Measurements from ENCODE around the gene SMAD3. TPM values are rescaled to one million over a fixed set of nuclear protein-coding genes. Genes with fewer than 3 reads are reported as not detected.
A peak's percentile ranks its signal among the peaks of the same experiment; 100 is the strongest.

SMAD3 gene
- total RNA-seq, 2 experiments from 2014 or later = 41.2 to 77.8 TPM

DNA sequence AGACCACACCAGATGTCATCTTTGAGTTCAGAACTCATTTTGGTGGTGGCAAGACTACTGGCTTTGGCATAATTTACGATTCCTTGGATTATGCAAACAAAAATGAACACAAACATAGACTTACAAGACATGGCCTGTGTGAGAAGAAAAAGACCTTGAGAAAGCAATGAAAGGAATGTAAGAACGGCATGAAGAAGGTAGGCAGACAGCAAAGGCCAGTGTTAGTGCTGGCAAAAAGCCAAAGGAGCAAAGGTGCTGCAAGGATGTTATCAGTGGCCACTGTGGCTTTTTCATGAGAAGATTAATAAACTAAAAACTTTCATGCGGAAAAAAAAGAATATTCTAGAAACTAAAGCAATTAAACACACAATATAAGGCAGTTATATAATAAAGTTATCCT is 167.2 kb downstream of the SMAD3 start:
- ChIA-PET POLR2A (no interaction called here), CTCF (ENCODE audit: unreplicated experiment) (no interaction called here)
- intact Hi-C loops (cut with micrococcal nuclease; ENCODE audit: unreplicated experiment) = no loop called here
- H3K36me3 ChIP-seq (ENCODE audit: insufficient read depth, low read length) = peaks cover 87% of the 10 kb centered on the region
- no TSS peak for BruUV-seq (replicated peaks)
- no peak overlapping the region for H3K4me2 ChIP-seq (ENCODE audit: low read length)
- H4K20me1 ChIP-seq (ENCODE audit: insufficient read depth, low read length) = 0 out of 2 replicates have a peak, but pooled peaks cover 5% of the 10 kb centered on the region
- H3K4me3 ChIP-seq (ENCODE audit: low read depth, low read length, poor library complexity, severe bottlenecking) = no peak overlapping the region
- no peaks in the 10 kb centered on the region for H3K9me2 ChIP-seq (ENCODE audit: insufficient read depth, low read length)
- TF ChIP-seq, protein P1, sequence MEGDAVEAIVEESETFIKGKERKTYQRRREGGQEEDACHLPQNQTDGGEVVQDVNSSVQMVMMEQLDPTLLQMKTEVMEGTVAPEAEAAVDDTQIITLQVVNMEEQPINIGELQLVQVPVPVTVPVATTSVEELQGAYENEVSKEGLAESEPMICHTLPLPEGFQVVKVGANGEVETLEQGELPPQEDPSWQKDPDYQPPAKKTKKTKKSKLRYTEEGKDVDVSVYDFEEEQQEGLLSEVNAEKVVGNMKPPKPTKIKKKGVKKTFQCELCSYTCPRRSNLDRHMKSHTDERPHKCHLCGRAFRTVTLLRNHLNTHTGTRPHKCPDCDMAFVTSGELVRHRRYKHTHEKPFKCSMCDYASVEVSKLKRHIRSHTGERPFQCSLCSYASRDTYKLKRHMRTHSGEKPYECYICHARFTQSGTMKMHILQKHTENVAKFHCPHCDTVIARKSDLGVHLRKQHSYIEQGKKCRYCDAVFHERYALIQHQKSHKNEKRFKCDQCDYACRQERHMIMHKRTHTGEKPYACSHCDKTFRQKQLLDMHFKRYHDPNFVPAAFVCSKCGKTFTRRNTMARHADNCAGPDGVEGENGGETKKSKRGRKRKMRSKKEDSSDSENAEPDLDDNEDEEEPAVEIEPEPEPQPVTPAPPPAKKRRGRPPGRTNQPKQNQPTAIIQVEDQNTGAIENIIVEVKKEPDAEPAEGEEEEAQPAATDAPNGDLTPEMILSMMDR (conservative IDR thresholded peaks at IDR 0.05; ENCODE audit: low read length) = no peak
- TF ChIP-seq EZH2phosphoT487 (IDR thresholded peaks at IDR 0.05; ENCODE audit: borderline replicate concordance, low read depth, low read length) = no peak
- H3K4me1 ChIP-seq (ENCODE audit: insufficient read depth, low read length, poor library complexity, severe bottlenecking) = peaks cover 12% of the 10 kb centered on the region
- no peak overlapping the region for H3K27ac ChIP-seq (ENCODE audit: low read depth, low read length, poor library complexity, severe bottlenecking)
- H3K9me3 ChIP-seq (ENCODE audit: low read length) = no peaks in the 10 kb centered on the region
- H3K79me2 ChIP-seq (ENCODE audit: insufficient read depth, low read depth, low read length) = peaks cover 10% of the 10 kb centered on the region; the same call in 1 of the 2 replicates
- H2AFZ ChIP-seq (ENCODE audit: low read length) = no peak overlapping the region
- no peak for DNase-seq (ENCODE audit: low spot score)

DNA sequence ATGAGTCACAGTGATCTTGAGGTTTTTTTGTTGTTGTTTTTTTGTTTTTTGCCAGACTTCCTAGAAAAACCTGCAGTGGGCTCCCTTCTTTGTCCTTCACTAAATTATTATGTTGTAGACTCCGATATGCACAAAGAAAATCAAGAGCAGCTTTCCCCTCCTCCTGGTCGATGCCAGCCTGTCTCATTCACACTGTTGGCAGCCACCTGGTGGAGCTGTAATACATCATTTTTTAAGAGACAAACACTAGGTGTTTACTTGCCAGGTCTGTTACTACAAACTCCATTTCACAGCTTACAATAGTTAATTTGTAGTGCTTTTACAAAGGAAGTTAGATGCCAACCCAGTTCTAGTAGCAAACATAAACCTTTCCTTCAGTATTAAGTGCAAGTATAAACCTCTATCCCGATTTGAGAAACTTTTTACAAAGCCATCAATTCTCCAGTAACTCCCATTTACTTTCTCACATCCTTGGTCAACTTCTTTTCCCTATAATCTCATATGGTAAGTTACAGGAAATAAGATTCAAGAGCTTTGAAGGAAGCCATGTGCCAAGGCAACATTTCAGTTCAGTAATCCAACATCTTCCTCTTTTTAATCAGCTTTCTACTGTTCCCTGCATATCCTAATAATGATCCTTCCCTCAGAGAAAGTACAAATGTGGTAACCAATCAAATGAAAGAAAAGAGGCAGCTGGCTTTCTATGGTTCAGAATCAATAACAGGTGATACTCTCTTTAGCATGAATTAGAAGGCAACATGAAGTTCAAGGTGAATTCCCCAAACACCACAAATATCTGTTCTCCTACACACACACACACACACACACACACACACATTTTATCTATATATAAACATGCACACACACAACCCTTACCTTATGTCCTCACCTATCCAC is 175.1 kb downstream of the SMAD3 start:
- DNase-seq (ENCODE audit: low spot score) = peak; percentile 46
- Histone ChIP-seq H3K4me1 (ENCODE audit: insufficient read depth, low read length, poor library complexity, severe bottlenecking) (peaks cover 30% of the 10 kb centered on the region), H3K27ac (ENCODE audit: low read depth, low read length, poor library complexity, severe bottlenecking) (no peak overlapping the region), H3K9me2 (ENCODE audit: insufficient read depth, low read length) (no peaks in the 10 kb centered on the region), H3K4me3 (ENCODE audit: low read depth, low read length, poor library complexity, severe bottlenecking) (no peak overlapping the region), H2AFZ (ENCODE audit: low read length) (no peak overlapping the region), H4K20me1 (ENCODE audit: insufficient read depth, low read length) (peaks cover 17% of the 10 kb centered on the region; the same call in 1 of the 2 replicates), H3K79me2 (ENCODE audit: insufficient read depth, low read depth, low read length) (peaks cover 61% of the 10 kb centered on the region), H3K9me3 (ENCODE audit: low read length) (peaks cover 17% of the 10 kb centered on the region; the same call in 1 of the 2 replicates), H3K4me2 (ENCODE audit: low read length) (peak overlapping the region; percentile 56), H3K36me3 (ENCODE audit: insufficient read depth, low read length) (peaks cover 38% of the 10 kb centered on the region)
- intact Hi-C loops (cut with micrococcal nuclease; ENCODE audit: unreplicated experiment) = no loop called here
- no peak for TF ChIP-seq EZH2phosphoT487 (IDR thresholded peaks at IDR 0.05; ENCODE audit: borderline replicate concordance, low read depth, low read length)
- TF ChIP-seq, protein P1 (conservative IDR thresholded peaks at IDR 0.05; ENCODE audit: low read length) = peak; percentile 79
- ChIA-PET CTCF (ENCODE audit: unreplicated experiment) (no interaction called here), POLR2A (interaction anchor here (0.8 to 2.0 kb wide), 4 partner anchors 7 to 16 kb away, joined by 3 to 6 read pairs (median 4); partner anchors contain the start of genes AAGAB and IQCH)
- no TSS peak for BruUV-seq (replicated peaks)
